Upper lobe of left lung (tissue), 4 donors: Measurements from ENCODE around the gene VASP.

Experiments used
- CTCF ChIP-seq, 6 experiments: fragments of 450-650 bp in 4 of 6; fragments of 200-600 bp in 2 of 6; sonication (generic) in 2 of 6; IDR thresholded peaks; one replicate each; pipeline ENCODE4 v1.5.1; 2016 to 2019; ENCODE audit warnings: antibody characterized with exemption in 6 of 6
- EP300 ChIP-seq, 4 donors: sonication (generic); formaldehyde crosslinking; IDR thresholded peaks; one replicate each; pipeline ENCODE4 v1.5.1; 2017; ENCODE audit warnings: antibody characterized with exemption in 4 of 4, control low read depth in 2 of 4
- POLR2A ChIP-seq, 4 donors: fragments of 450-650 bp; IDR thresholded peaks; one replicate each; pipeline ENCODE4 v1.5.1; 2016 to 2017; ENCODE audit warnings: antibody characterized with exemption in 4 of 4, mild to moderate bottlenecking in 2 of 4
- POLR2AphosphoS5 ChIP-seq, 2 donors: sonication (generic); formaldehyde crosslinking; IDR thresholded peaks; one replicate each; pipeline ENCODE4 v1.5.1; 2017; ENCODE audit warnings: antibody characterized with exemption in 2 of 2

DNA sequence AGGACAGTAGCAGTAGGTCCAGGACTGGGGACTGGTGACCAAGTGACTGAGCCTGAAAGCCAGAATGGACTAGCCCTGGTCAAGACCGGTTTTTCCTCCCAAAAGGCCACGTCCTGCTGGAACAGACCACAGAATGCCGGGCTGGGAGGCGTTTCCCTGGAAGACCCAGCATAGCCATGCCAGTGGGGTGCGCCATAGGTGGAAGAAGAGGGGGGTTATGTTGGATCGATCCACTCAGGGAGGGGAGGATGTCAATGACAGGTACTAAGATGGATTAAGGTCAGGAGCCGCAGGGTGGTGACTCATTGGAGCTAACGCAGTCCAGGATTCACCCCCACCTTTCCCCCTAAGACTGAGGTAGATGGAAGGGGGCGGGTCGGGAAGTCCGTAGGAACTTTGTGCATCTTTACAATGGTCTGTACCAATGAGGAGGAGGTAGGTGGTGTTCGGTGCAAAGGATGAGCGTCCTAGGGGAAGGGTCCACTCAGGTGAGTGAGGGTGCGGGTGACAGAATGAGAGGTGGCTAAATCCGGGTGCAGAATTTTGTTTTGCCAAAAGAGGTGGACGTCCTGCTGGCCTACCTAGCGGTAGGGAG is 21.0 kb downstream of the VASP start:
- TF ChIP-seq POLR2AphosphoS5 (IDR thresholded peaks at IDR 0.05) = no peak
- no peak for TF ChIP-seq CTCF (IDR thresholded peaks at IDR 0.05)
- TF ChIP-seq POLR2A (IDR thresholded peaks at IDR 0.05) = no peak
- TF ChIP-seq EP300 (IDR thresholded peaks at IDR 0.05) = no peak
